ENCODE results near the gene MAGI2.

GRCh38 chr7:78212476-78213060 lies 1240.9 kb downstream of the MAGI2 start:
- TF ChIP-seq CTCF (IDR thresholded peaks at IDR 0.05; ENCODE audit: insufficient read depth, low read length, poor library complexity, severe bottlenecking): no peak
- no peak for TF ChIP-seq EZH2phosphoT487 (conservative IDR thresholded peaks at IDR 0.05; ENCODE audit: low read length)
